ENCODE results near the gene PLEKHM1. TPM values are rescaled to one million over a fixed set of nuclear protein-coding genes. Genes with fewer than 3 reads are reported as not detected.

PLEKHM1 gene
- total RNA-seq, 1 donor from 2014 or later: 41.7 TPM

- TF ChIP-seq CTCF (IDR thresholded peaks at IDR 0.05): no peak
- no peak for DNase-seq (ENCODE audit: extremely low spot score, unreplicated experiment)
- peaks cover 6% of the 10 kb centered on the region for H3K4me1 Mint-ChIP-seq (ENCODE audit: unreplicated experiment)
- no peak overlapping the region for H3K27ac Mint-ChIP-seq (ENCODE audit: unreplicated experiment)
- H3K4me3 Mint-ChIP-seq (ENCODE audit: unreplicated experiment): no peak overlapping the region
- peaks cover 20% of the 10 kb centered on the region for H3K27me3 Mint-ChIP-seq (ENCODE audit: unreplicated experiment)
- H3K9me3 Mint-ChIP-seq (ENCODE audit: unreplicated experiment): no peaks in the 10 kb centered on the region
- H3K36me3 Mint-ChIP-seq (ENCODE audit: unreplicated experiment): peaks cover 2% of the 10 kb centered on the region
These were observed 99.2 kb downstream of the PLEKHM1 start for GRCh38 chr17:45391291-45391690.

GRCh38 chr17:45389354-45389753 is 101.2 kb downstream of the PLEKHM1 start:
- H3K27ac Mint-ChIP-seq (ENCODE audit: unreplicated experiment): no peak overlapping the region
- DNase-seq (ENCODE audit: extremely low spot score, unreplicated experiment): no peak
- no peaks in the 10 kb centered on the region for H3K9me3 Mint-ChIP-seq (ENCODE audit: unreplicated experiment)
- no peak for TF ChIP-seq CTCF (IDR thresholded peaks at IDR 0.05)
- peaks cover 12% of the 10 kb centered on the region for H3K4me1 Mint-ChIP-seq (ENCODE audit: unreplicated experiment)
- no peak overlapping the region for H3K4me3 Mint-ChIP-seq (ENCODE audit: unreplicated experiment)
- peaks cover 20% of the 10 kb centered on the region for H3K27me3 Mint-ChIP-seq (ENCODE audit: unreplicated experiment)
- peaks cover 2% of the 10 kb centered on the region for H3K36me3 Mint-ChIP-seq (ENCODE audit: unreplicated experiment)

GRCh38 chr17:45388604-45389325 is 101.8 kb downstream of the PLEKHM1 start:
- no peak for DNase-seq (ENCODE audit: extremely low spot score, unreplicated experiment)
- Mint-ChIP-seq H3K4me3 (ENCODE audit: unreplicated experiment) (no peak overlapping the region), H3K9me3 (ENCODE audit: unreplicated experiment) (no peaks in the 10 kb centered on the region), H3K27me3 (ENCODE audit: unreplicated experiment) (peaks cover 20% of the 10 kb centered on the region), H3K36me3 (ENCODE audit: unreplicated experiment) (peaks cover 2% of the 10 kb centered on the region), H3K27ac (ENCODE audit: unreplicated experiment) (peak overlapping the region; percentile 29), H3K4me1 (ENCODE audit: unreplicated experiment) (peaks cover 17% of the 10 kb centered on the region)
- no peak for TF ChIP-seq CTCF (IDR thresholded peaks at IDR 0.05)

GRCh38 chr17:45387739-45388138 is 102.8 kb downstream of the PLEKHM1 start:
- Mint-ChIP-seq H3K27me3 (ENCODE audit: unreplicated experiment) (peaks cover 20% of the 10 kb centered on the region), H3K4me3 (ENCODE audit: unreplicated experiment) (no peak overlapping the region), H3K36me3 (ENCODE audit: unreplicated experiment) (peaks cover 2% of the 10 kb centered on the region), H3K27ac (ENCODE audit: unreplicated experiment) (no peak overlapping the region), H3K9me3 (ENCODE audit: unreplicated experiment) (no peaks in the 10 kb centered on the region), H3K4me1 (ENCODE audit: unreplicated experiment) (peaks cover 17% of the 10 kb centered on the region)
- no peak for TF ChIP-seq CTCF (IDR thresholded peaks at IDR 0.05)
- DNase-seq (ENCODE audit: extremely low spot score, unreplicated experiment): no peak

- Mint-ChIP-seq H3K27ac (ENCODE audit: unreplicated experiment) (no peak overlapping the region), H3K4me3 (ENCODE audit: unreplicated experiment) (no peak overlapping the region), H3K27me3 (ENCODE audit: unreplicated experiment) (peaks cover 16% of the 10 kb centered on the region), H3K9me3 (ENCODE audit: unreplicated experiment) (no peaks in the 10 kb centered on the region), H3K36me3 (ENCODE audit: unreplicated experiment) (peaks cover 2% of the 10 kb centered on the region), H3K4me1 (ENCODE audit: unreplicated experiment) (peaks cover 17% of the 10 kb centered on the region)
- no peak for DNase-seq (ENCODE audit: extremely low spot score, unreplicated experiment)
- TF ChIP-seq CTCF (IDR thresholded peaks at IDR 0.05): no peak
These were observed 104.3 kb downstream of the PLEKHM1 start for GRCh38 chr17:45386178-45386577.

Other genes starting within 250 kb of the PLEKHM1 start
- gene SPATA32, start 228.6 kb downstream of the PLEKHM1 start, total RNA-seq: 0.18 TPM in 1 of 2 replicates, not detected in the other
- gene MAP3K14, start 173.7 kb downstream of the PLEKHM1 start, total RNA-seq: 12.7 and 13.2 TPM in 2 replicates
- 0.99 and 1.6 TPM in 2 replicates for gene ARHGAP27, start 57.9 kb downstream of the PLEKHM1 start, total RNA-seq